Tibial nerve (tissue), 4 donors: ENCODE data around the gene CDS2. TPM values are rescaled to one million over a fixed set of nuclear protein-coding genes. Genes with fewer than 3 reads are reported as not detected.

Source experiments
- DNase-seq, 2 donors: peaks; one replicate each; pipeline ENCODE4 v3.0.0-alpha.2; 2019; ENCODE audit warnings: low spot score in 2 of 2
- H3K27ac ChIP-seq, 4 donors: fragments of 200-600 bp; sonication (generic) in 3 of 4; one replicate each; pipeline ENCODE4 v1.5.1; 2017 to 2019; ENCODE audit warnings: mild to moderate bottlenecking in 1 of 4
- H3K27me3 ChIP-seq, 2 donors: fragments of 200-600 bp; sonication (generic) in 1 of 2; one replicate each; pipeline versions ENCODE4 v1.5.1 to v1.6.0; 2017 to 2019
- H3K36me3 ChIP-seq, 3 donors: fragments of 200-600 bp; sonication (generic); one replicate each; pipeline ENCODE4 v1.5.1; 2018 to 2019
- H3K4me1 ChIP-seq, 4 donors: fragments of 200-600 bp; sonication (generic) in 3 of 4; one replicate each; pipeline ENCODE4 v1.5.1; 2017 to 2019
- H3K4me3 ChIP-seq, 4 donors: fragments of 200-600 bp; sonication (generic) in 3 of 4; one replicate each; pipeline ENCODE4 v1.5.1; 2017 to 2019; ENCODE audit warnings: mild to moderate bottlenecking in 1 of 4, moderate library complexity in 1 of 4
- H3K9me3 ChIP-seq, 4 donors: fragments of 200-600 bp; sonication (generic) in 3 of 4; one replicate each; pipeline ENCODE4 v1.5.1; 2017 to 2019
- CTCF ChIP-seq, 5 experiments: fragments of 200-600 bp in 3 of 5; fragments of 450-650 bp in 2 of 5; sonication (generic) in 3 of 5; IDR thresholded peaks; one replicate each; pipeline ENCODE4 v1.5.1; 2016 to 2019; ENCODE audit warnings: antibody characterized with exemption in 5 of 5, mild to moderate bottlenecking in 3 of 5, moderate library complexity in 2 of 5
- EP300 ChIP-seq, 2 donors: sonication (generic); formaldehyde crosslinking; IDR thresholded peaks; one replicate each; pipeline ENCODE4 v1.6.1; 2017; ENCODE audit warnings: antibody characterized with exemption in 2 of 2, mild to moderate bottlenecking in 1 of 2
- POLR2A ChIP-seq, 2 donors: fragments of 450-650 bp; IDR thresholded peaks; one replicate each; pipeline ENCODE4 v1.6.1; 2017; ENCODE audit warnings: antibody characterized with exemption in 2 of 2, mild to moderate bottlenecking in 2 of 2, moderate library complexity in 2 of 2
- WGBS, 2 donors: methylation state at CpG; one replicate each; pipeline ENCODE4 v1.1.5; 2018; 5-methylcytosine and 5-hydroxymethylcytosine counted together
- total RNA-seq, 4 donors: library from RNA; depleted of rRNA; stranded (reverse); fragments of >200 nt; gene quantifications; one replicate each; pipeline ENCODE4 v1.1.0, GENCODE V29; 2016

CDS2 gene
- total RNA-seq, 4 donors from 2014 or later, result 29.4 to 35.0 (median 34.1) TPM

- H3K27me3 ChIP-seq, result no peaks in the 10 kb centered on the region
- H3K27ac ChIP-seq, result no peak overlapping the region
- peaks cover 0 to 86% (median 0%) of the 10 kb centered on the region in 3 donors for H3K36me3 ChIP-seq
- TF ChIP-seq POLR2A (IDR thresholded peaks at IDR 0.05) (no peak), EP300 (IDR thresholded peaks at IDR 0.05) (no peak), CTCF (IDR thresholded peaks at IDR 0.05) (no peak)
- WGBS, 2 donors, result 80 to 90% methylated on average over 3 of the region's 3 CpGs
- H3K4me1 ChIP-seq, result peaks cover 0 to 21% (median 1%) of the 10 kb centered on the region in 4 donors
- no peak for DNase-seq
- H3K9me3 ChIP-seq, result no peaks in the 10 kb centered on the region
- no peak overlapping the region for H3K4me3 ChIP-seq
Observed at GRCh38 chr20:5178046-5178445, 51.2 kb downstream of the CDS2 start.

GRCh38 chr20:5180421-5180820 is 53.6 kb downstream of the CDS2 start:
- Histone ChIP-seq H3K36me3 (peaks cover 0 to 84% (median 0%) of the 10 kb centered on the region in 3 donors), H3K27ac (peak overlapping the region in 1 of 4 donors; percentile 67), H3K9me3 (no peaks in the 10 kb centered on the region), H3K27me3 (no peaks in the 10 kb centered on the region), H3K4me1 (peaks cover 0 to 13% (median 0%) of the 10 kb centered on the region in 4 donors), H3K4me3 (no peak overlapping the region)
- WGBS, 2 donors, result 38 to 47% methylated on average over 1 of the region's 1 CpG
- TF ChIP-seq CTCF (IDR thresholded peaks at IDR 0.05) (no peak), POLR2A (IDR thresholded peaks at IDR 0.05) (no peak), EP300 (IDR thresholded peaks at IDR 0.05) (no peak)
- DNase-seq, result no peak

- Histone ChIP-seq H3K9me3 (no peaks in the 10 kb centered on the region), H3K4me1 (peaks cover 0 to 10% (median 0%) of the 10 kb centered on the region in 4 donors), H3K4me3 (no peak overlapping the region), H3K27ac (peak overlapping the region in 1 of 4 donors; percentile 67), H3K27me3 (no peaks in the 10 kb centered on the region), H3K36me3 (peaks cover 0 to 85% (median 0%) of the 10 kb centered on the region in 3 donors)
- TF ChIP-seq CTCF (IDR thresholded peaks at IDR 0.05), result no peak
- TF ChIP-seq POLR2A (IDR thresholded peaks at IDR 0.05), result no peak
- TF ChIP-seq EP300 (IDR thresholded peaks at IDR 0.05), result no peak
- no peak for DNase-seq
- 58 to 60% methylated on average over 3 of the region's 3 CpGs for WGBS, 2 donors
Observed at GRCh38 chr20:5180933-5181332, 54.1 kb downstream of the CDS2 start.

GRCh38 chr20:5181492-5181891 is 54.7 kb downstream of the CDS2 start:
- no peak overlapping the region for H3K27ac ChIP-seq
- H3K36me3 ChIP-seq, result peaks cover 0 to 85% (median 0%) of the 10 kb centered on the region in 3 donors
- no peak for DNase-seq
- TF ChIP-seq EP300 (IDR thresholded peaks at IDR 0.05) (no peak), POLR2A (IDR thresholded peaks at IDR 0.05) (no peak), CTCF (IDR thresholded peaks at IDR 0.05) (no peak)
- WGBS, 2 donors, result 93 to 95% methylated on average over 2 of the region's 2 CpGs
- H3K4me3 ChIP-seq, result no peak overlapping the region
- H3K27me3 ChIP-seq, result no peaks in the 10 kb centered on the region
- H3K9me3 ChIP-seq, result no peaks in the 10 kb centered on the region
- peaks cover 0 to 7% (median 0%) of the 10 kb centered on the region in 4 donors for H3K4me1 ChIP-seq

GRCh38 chr20:5181958-5182357 is 55.1 kb downstream of the CDS2 start:
- Histone ChIP-seq H3K27me3 (no peaks in the 10 kb centered on the region), H3K4me1 (peaks cover 0 to 7% (median 0%) of the 10 kb centered on the region in 4 donors), H3K4me3 (no peak overlapping the region), H3K27ac (no peak overlapping the region), H3K36me3 (peaks cover 0 to 86% (median 0%) of the 10 kb centered on the region in 3 donors), H3K9me3 (no peaks in the 10 kb centered on the region)
- no peak for DNase-seq
- no peak for TF ChIP-seq CTCF (IDR thresholded peaks at IDR 0.05)
- TF ChIP-seq POLR2A (IDR thresholded peaks at IDR 0.05), result no peak
- no peak for TF ChIP-seq EP300 (IDR thresholded peaks at IDR 0.05)
